Measurements from ENCODE around the gene VSTM2B.

DNA sequence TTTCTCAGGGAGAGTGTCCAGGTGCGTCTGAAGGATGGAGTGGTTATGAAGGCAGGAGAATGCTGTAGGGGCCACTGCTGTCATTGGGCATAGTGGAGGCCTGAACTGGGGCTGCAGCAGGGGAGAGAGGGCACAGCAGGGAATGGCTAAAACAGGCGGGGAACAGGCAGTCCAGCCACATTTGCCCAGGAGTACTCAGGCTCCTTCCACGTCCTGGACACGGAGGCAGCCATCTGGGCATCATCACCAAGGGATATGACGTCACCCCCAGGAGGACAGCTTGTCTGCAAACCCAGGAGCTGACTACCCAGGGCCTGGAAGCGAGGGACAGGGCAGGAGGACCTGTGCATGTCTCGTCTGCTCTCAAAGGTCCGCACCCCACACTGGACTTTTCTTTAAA, 22.2 kb downstream of the VSTM2B start:
- no peak for TF ChIP-seq POLR2A (IDR thresholded peaks at IDR 0.05)
- no peak for TF ChIP-seq POLR2AphosphoS5 (IDR thresholded peaks at IDR 0.05)

Measured in spleen (tissue), 3 donors.